PC-9 (cell line): ENCODE results near the gene RAB4A. TPM values are rescaled to one million over a fixed set of nuclear protein-coding genes. Genes with fewer than 3 reads are reported as not detected.

ENCODE experiments used
- Bru-seq: library from RNA; stranded (reverse); fragments of 400-500 nt; gene quantifications from one replicate; lab custom pipeline; 2021; lab: Mats Ljungman, UMichigan
- BruChase-seq, 2 experiments: library from RNA; stranded (reverse); fragments of 400-500 nt; gene quantifications; one replicate each; lab custom pipeline; 2021; lab: Mats Ljungman, UMichigan
- BruUV-seq: library from RNA; stranded (reverse); fragments of 400-500 nt; replicated peaks from 2 replicates; lab custom pipeline; 2021; lab: Mats Ljungman, UMichigan
- CTCF ChIA-PET: fragments of 300-600 bp; sonication (Branson Sonifier 250); formaldehyde crosslinking; loops from one replicate; lab custom pipeline; 2022; ENCODE audit warnings: antibody characterized with exemption; lab: Charles Lee
- POLR2A ChIA-PET: fragments of 300-600 bp; sonication (Branson Sonifier 250); formaldehyde crosslinking; loops from one replicate; lab custom pipeline; 2022; ENCODE audit warnings: antibody characterized with exemption; ENCODE audit not compliant: unreplicated experiment; lab: Charles Lee
- DNase-seq, 2 experiments: peaks; one replicate each; pipeline versions ENCODE4 v3.0.0 to v3.0.0-alpha.2; 2015 to 2022; ENCODE audit warnings: mixed read lengths in 1 of 2
- H2AFZ ChIP-seq: fragments of 200-600 bp; sonication (generic); 2 replicates; pipeline ENCODE4 v1.8.1; 2017; ENCODE audit warnings: antibody characterized with exemption
- H3F3A ChIP-seq: fragments of 200-600 bp; sonication (generic); 2 replicates; pipeline ENCODE4 v1.8.1; 2017; ENCODE audit warnings: antibody characterized with exemption, mild to moderate bottlenecking, low read depth; ENCODE audit not compliant: insufficient read depth
- H3K27ac ChIP-seq: fragments of 200-600 bp; sonication (generic); 2 replicates; pipeline ENCODE4 v1.6.1; 2016; ENCODE audit warnings: mixed run types
- H3K27me3 ChIP-seq: fragments of 200-600 bp; sonication (generic); 2 replicates; pipeline ENCODE4 v1.6.1; 2016; ENCODE audit warnings: low read depth, mixed run types; ENCODE audit not compliant: insufficient read depth
- H3K36me3 ChIP-seq: fragments of 200-600 bp; sonication (generic); 2 replicates; pipeline ENCODE4 v1.6.1; 2016; ENCODE audit warnings: low read depth, mixed run types
- H3K4me1 ChIP-seq: fragments of 200-600 bp; sonication (generic); replicated peaks from 2 replicates; pipeline ENCODE4 v1.6.1; 2016; ENCODE audit warnings: mixed run types; ENCODE audit not compliant: insufficient read depth
- H3K4me2 ChIP-seq: fragments of 200-600 bp; sonication (generic); 2 replicates; pipeline ENCODE4 v1.6.1; 2017; ENCODE audit warnings: mixed run types
- H3K4me3 ChIP-seq: fragments of 200-600 bp; sonication (generic); 2 replicates; pipeline ENCODE4 v1.6.1; 2016; ENCODE audit warnings: mixed run types
- H3K79me2 ChIP-seq: fragments of 200-600 bp; sonication (generic); 2 replicates; pipeline ENCODE4 v1.6.1; 2017; ENCODE audit warnings: low read depth, mixed run types
- H3K9me2 ChIP-seq: fragments of 200-600 bp; sonication (generic); 2 replicates; pipeline ENCODE4 v1.8.1; 2017; ENCODE audit warnings: mild to moderate bottlenecking; ENCODE audit not compliant: insufficient read depth
- H3K9me3 ChIP-seq: fragments of 200-600 bp; sonication (generic); 2 replicates; pipeline ENCODE4 v1.8.1; 2016; ENCODE audit warnings: low read depth; ENCODE audit not compliant: insufficient read depth
- H4K20me1 ChIP-seq: fragments of 200-600 bp; sonication (generic); 2 replicates; pipeline ENCODE4 v1.8.1; 2017; ENCODE audit not compliant: insufficient read depth
- EZH2 ChIP-seq: fragments of 200-600 bp; sonication (generic); IDR thresholded peaks from 2 replicates; pipeline ENCODE4 v1.8.0; 2017; ENCODE audit warnings: antibody characterized with exemption, low read depth
- intact Hi-C: fragments of 100-400 bp; cut with micrococcal nuclease; formaldehyde crosslinking; loops from one replicate; pipeline ENCODE4 v1.10.0; 2022; ENCODE audit not compliant: unreplicated experiment
- long read RNA-seq: library from polyadenylated mRNA; stranded (forward); transcript quantifications from one replicate; pipeline ENCODE4 v2.0.0, GENCODE V29; 2022
- total RNA-seq: library from RNA; stranded (reverse); gene quantifications from 2 replicates; pipeline ENCODE4 v1.2.3, GENCODE V29; 2021
- TF ChIP-seq, protein P1 (sequence below): fragments of 200-600 bp; sonication (generic); conservative IDR thresholded peaks from 2 replicates; pipeline ENCODE4 v1.6.1; 2017; ENCODE audit warnings: mixed run types, antibody characterized with exemption, mild to moderate bottlenecking, moderate library complexity

Gene RAB4A, protein sequence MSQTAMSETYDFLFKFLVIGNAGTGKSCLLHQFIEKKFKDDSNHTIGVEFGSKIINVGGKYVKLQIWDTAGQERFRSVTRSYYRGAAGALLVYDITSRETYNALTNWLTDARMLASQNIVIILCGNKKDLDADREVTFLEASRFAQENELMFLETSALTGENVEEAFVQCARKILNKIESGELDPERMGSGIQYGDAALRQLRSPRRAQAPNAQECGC
- total RNA-seq (29.0 and 33.7 TPM in 2 replicates), Bru-seq, nascent RNA (percentile 64 among the genes with signal in this experiment), BruChase-seq, experiment 1, labeled RNA remaining after a 2-hour chase (percentile 61 among the genes with signal in this experiment), BruChase-seq, experiment 2, labeled RNA remaining after a 6-hour chase (percentile 64 among the genes with signal in this experiment)
- long read RNA-seq, transcript RAB4A-201 (8 exons, 2,966 nt): major isoform, 31 of 42 reads
- long read RNA-seq, partial matches to known transcripts: 0 of 42 reads
- long read RNA-seq, other reads (novel, unspliced or antisense): 5 of 42 reads

DNA sequence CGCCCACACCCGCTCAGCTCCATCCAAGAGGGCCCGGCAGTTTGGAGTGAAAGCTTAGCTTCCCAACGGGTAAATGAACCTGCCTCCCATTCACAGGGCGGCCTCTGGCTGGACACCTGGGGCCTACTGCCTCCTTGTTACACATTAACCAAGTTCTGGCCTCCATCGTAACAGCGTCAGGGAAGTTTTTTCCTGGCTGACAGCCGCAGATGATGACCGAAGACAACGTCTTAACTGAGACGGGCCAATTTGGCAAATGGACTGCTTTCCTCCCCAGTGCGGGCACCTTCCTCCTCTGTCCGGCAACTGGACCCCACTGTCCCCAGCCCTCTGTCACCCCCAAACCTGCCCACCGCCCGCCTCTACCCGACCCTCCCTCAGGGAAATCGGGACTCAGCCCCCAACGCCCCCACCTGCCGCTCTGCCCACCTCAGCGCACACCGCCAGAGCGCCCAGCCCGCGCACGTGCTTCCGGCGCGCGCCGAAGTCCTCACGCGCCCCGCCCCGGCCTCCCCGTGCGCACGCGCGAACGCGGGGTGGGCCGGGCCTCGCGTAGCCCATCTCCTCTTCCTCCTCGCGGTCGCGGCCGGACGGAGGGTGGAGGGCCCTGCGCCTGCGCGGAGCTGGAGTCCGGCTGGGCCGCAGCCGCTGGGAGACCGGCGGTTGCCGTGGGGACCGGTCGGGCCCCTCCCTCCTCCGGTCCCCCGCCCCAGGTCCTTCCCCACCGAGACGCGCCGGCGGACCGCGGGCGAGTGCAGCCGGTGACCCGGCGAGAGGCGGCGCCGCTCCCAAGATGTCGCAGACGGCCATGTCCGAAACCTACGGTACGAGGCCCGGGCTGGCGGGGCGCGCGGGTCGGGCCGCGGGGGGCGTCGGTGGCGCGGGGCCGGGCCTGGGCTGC is at the start of gene RAB4A:
TSS of gene RAB4A (plus strand) at position 565 of the 901 bp plus-strand sequence. CDS start at position 794, 229 bp downstream.
- peak; percentile 60 to 89 for DNase-seq
- no peaks in the 10 kb centered on the region for H3K9me3 ChIP-seq
- H3K27me3 ChIP-seq: no peaks in the 10 kb centered on the region
- ChIA-PET CTCF (interaction anchor here (0.9 kb wide), 1 partner anchor 211 kb away, joined by 11 read pairs; no protein-coding TSS in a partner anchor), POLR2A (interaction anchor here (0.6 kb wide), 1 partner anchor 182 kb away, joined by 3 read pairs; no protein-coding TSS in a partner anchor)
- TF ChIP-seq, protein P1, sequence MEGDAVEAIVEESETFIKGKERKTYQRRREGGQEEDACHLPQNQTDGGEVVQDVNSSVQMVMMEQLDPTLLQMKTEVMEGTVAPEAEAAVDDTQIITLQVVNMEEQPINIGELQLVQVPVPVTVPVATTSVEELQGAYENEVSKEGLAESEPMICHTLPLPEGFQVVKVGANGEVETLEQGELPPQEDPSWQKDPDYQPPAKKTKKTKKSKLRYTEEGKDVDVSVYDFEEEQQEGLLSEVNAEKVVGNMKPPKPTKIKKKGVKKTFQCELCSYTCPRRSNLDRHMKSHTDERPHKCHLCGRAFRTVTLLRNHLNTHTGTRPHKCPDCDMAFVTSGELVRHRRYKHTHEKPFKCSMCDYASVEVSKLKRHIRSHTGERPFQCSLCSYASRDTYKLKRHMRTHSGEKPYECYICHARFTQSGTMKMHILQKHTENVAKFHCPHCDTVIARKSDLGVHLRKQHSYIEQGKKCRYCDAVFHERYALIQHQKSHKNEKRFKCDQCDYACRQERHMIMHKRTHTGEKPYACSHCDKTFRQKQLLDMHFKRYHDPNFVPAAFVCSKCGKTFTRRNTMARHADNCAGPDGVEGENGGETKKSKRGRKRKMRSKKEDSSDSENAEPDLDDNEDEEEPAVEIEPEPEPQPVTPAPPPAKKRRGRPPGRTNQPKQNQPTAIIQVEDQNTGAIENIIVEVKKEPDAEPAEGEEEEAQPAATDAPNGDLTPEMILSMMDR: no peak
- no peak for TF ChIP-seq EZH2
- no peaks in the 10 kb centered on the region for H3K36me3 ChIP-seq
- intact Hi-C loops: no loop called here
- no TSS peak for BruUV-seq
- H3K79me2 ChIP-seq: peaks cover 31% of the 10 kb centered on the region
- peak within 1 kb of the TSS; percentile 71 for H3K4me3 ChIP-seq
- H4K20me1 ChIP-seq: no peaks in the 10 kb centered on the region
- no peaks in the 10 kb centered on the region for H3K9me2 ChIP-seq
- no peak within 1 kb of the TSS for H3K27ac ChIP-seq
- peaks cover 25% of the 10 kb centered on the region for H3K4me1 ChIP-seq
- peaks cover 19% of the 10 kb centered on the region; the same call in 1 of the 2 replicates for H3F3A ChIP-seq
- H2AFZ ChIP-seq: peak within 1 kb of the TSS; percentile 86
- H3K4me2 ChIP-seq: peak within 1 kb of the TSS; percentile 96

DNA sequence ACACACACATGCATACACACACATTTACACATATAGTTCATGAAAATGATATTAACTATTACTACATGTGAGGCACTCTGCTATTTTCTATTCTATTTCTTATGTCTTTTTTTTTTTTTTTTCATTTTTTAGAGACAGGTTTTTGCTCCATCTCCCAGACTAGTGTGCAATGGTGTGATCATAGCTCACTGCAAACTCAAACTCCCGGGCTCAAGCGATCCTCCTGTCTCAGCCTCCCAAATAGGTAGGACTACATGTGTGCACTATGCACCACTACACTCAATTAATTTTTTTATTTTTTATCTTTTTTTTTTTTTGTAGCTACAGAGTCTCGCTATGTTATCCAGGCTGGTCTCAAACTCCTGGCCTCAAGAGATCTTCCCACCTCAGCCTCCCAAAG is 48.8 kb upstream of the RAB4A start:
- intact Hi-C loops: loop anchor here (10.0 kb wide), 4 partner anchors 387 to 1087 kb away; partner anchors contain the start of gene TRIM17
- H3K4me3 ChIP-seq: no peak overlapping the region
- peaks cover 26% of the 10 kb centered on the region for H3K4me1 ChIP-seq
- H3F3A ChIP-seq: peaks cover 28% of the 10 kb centered on the region
- POLR2A ChIA-PET: no interaction called here
- no peaks in the 10 kb centered on the region; the same call in 1 of the 2 replicates for H4K20me1 ChIP-seq
- H3K9me2 ChIP-seq: no peaks in the 10 kb centered on the region
- TF ChIP-seq EZH2: no peak
- TF ChIP-seq, protein P1: no peak
- BruUV-seq: no TSS peak
- no peak for DNase-seq
- peak overlapping the region; percentile 67; the same call in 1 of the 2 replicates for H3K4me2 ChIP-seq
- H2AFZ ChIP-seq: no peak overlapping the region
- peaks cover 36% of the 10 kb centered on the region for H3K27me3 ChIP-seq
- CTCF ChIA-PET: interaction anchor here (0.6 kb wide), 1 partner anchor 82 kb away, joined by 5 read pairs; no protein-coding TSS in a partner anchor
- H3K9me3 ChIP-seq: peaks cover 7% of the 10 kb centered on the region; the same call in 1 of the 2 replicates
- no peak overlapping the region for H3K27ac ChIP-seq
- H3K36me3 ChIP-seq: no peaks in the 10 kb centered on the region
- H3K79me2 ChIP-seq: no peaks in the 10 kb centered on the region

DNA sequence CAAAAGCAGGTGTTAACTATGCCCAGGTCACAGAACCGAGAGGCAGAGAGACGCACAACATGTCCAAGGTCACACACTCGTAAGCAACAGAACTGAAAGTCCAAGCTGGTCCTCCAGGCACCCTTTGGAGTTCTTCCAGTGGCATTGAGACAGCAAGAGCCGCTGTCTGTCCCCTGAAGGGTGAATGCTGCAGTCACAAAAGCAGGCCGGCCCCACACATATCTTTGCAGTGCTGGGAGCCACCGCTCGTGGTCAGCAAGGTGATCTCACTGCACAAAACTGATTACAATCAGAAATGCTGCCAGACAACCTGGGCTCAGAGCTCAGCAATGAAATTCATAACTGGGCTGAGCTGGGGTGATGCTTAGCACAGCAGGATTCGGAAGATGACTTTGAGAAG is 47.4 kb upstream of the RAB4A start:
- H3K4me2 ChIP-seq: no peak overlapping the region
- no peak overlapping the region for H2AFZ ChIP-seq
- no peaks in the 10 kb centered on the region for H3K9me2 ChIP-seq
- H3K79me2 ChIP-seq: no peaks in the 10 kb centered on the region
- H3K36me3 ChIP-seq: no peaks in the 10 kb centered on the region
- H3K27ac ChIP-seq: no peak overlapping the region
- intact Hi-C loops: loop anchor here (10.0 kb wide), 4 partner anchors 389 to 1089 kb away; partner anchors contain the start of gene TRIM17
- no peak overlapping the region for H3K4me3 ChIP-seq
- peaks cover 31% of the 10 kb centered on the region for H3F3A ChIP-seq
- peak; percentile 47 to 74 for DNase-seq
- H4K20me1 ChIP-seq: no peaks in the 10 kb centered on the region; the same call in 1 of the 2 replicates
- no TSS peak for BruUV-seq
- TF ChIP-seq, protein P1: no peak
- H3K9me3 ChIP-seq: peaks cover 7% of the 10 kb centered on the region; the same call in 1 of the 2 replicates
- POLR2A ChIA-PET: no interaction called here
- CTCF ChIA-PET: no interaction called here
- peaks cover 32% of the 10 kb centered on the region for H3K27me3 ChIP-seq
- H3K4me1 ChIP-seq: peaks cover 26% of the 10 kb centered on the region
